HCT116 (cell line): Measurements from ENCODE around the gene SCN10A. TPM values are rescaled to one million over a fixed set of nuclear protein-coding genes. Genes with fewer than 3 reads are reported as not detected.

Source experiments
- ATAC-seq: fragments of 200-7000 bp; cut with Tn5 transposase; 2 replicates; pipeline ENCODE4 v1.9.1; 2020; ENCODE audit warnings: mild to moderate bottlenecking, moderate library complexity
- BruUV-seq: library from RNA; stranded (reverse); fragments of 400-500 nt; replicated peaks from 2 replicates; lab custom pipeline; 2021; lab: Mats Ljungman, UMichigan
- CTCF ChIA-PET: fragments of 300-600 bp; sonication (Branson Sonifier 250); formaldehyde crosslinking; loops from one replicate; lab custom pipeline; 2021; ENCODE audit warnings: antibody characterized with exemption; lab: Charles Lee
- POLR2A ChIA-PET: fragments of 300-600, 350-600 bp; sonication (Branson Sonifier 250); formaldehyde crosslinking; loops from one replicate; lab custom pipeline; 2021; ENCODE audit warnings: antibody characterized with exemption; lab: Charles Lee
- RAD21 ChIA-PET, 2 experiments: fragments of 300-600 bp; sonication (Branson Sonifier 250); formaldehyde crosslinking; loops; one replicate each; lab custom pipeline; 2023; ENCODE audit warnings: low total read pairs in 2 of 2; ENCODE audit not compliant: uncharacterized antibody in 2 of 2, unreplicated experiment in 2 of 2, low non-redundant PET in 1 of 2; lab: Charles Lee
- DNase-seq: peaks from one replicate; pipeline ENCODE4 v3.0.0-alpha.2; 2010; ENCODE audit warnings: low read depth, low spot score
- H2AFZ ChIP-seq: fragments of 200-600 bp; shearing (Covaris generic), sonication (generic); 2 replicates; pipeline ENCODE4 v1.6.1; 2017; ENCODE audit warnings: low read depth, mixed run types, mixed read lengths, antibody characterized with exemption, low read length; ENCODE audit not compliant: poor library complexity, severe bottlenecking
- H3K27ac ChIP-seq: 2 replicates; pipeline ENCODE4 v1.5.1; 2012; ENCODE audit warnings: low read depth, low read length
- H3K27me3 ChIP-seq: fragments of 200-600 bp; sonication (generic); 2 replicates; pipeline ENCODE4 v1.6.1; 2016; ENCODE audit warnings: mixed run types, low read length, mixed read lengths; ENCODE audit not compliant: insufficient read depth
- H3K36me3 ChIP-seq, 2 experiments: fragments of 200-500 bp in 1 of 2; fragments of 200-600 bp in 1 of 2; sonication (Bioruptor generic) in 1 of 2; sonication (generic) in 1 of 2; 2 replicates each; pipeline versions ENCODE4 v1.5.1 to v1.6.1; 2014 to 2016; ENCODE audit warnings: low read length in 2 of 2, inconsistent platforms in 1 of 2, mixed read lengths in 1 of 2, mixed run types in 1 of 2; ENCODE audit not compliant: insufficient read depth in 2 of 2, control insufficient read depth in 1 of 2
- H3K4me1 ChIP-seq, 2 experiments: fragments of 200-600 bp in 1 of 2; sonication (generic) in 1 of 2; 2 replicates each; pipeline versions ENCODE4 v1.5.1 to v1.6.1; 2012 to 2017; ENCODE audit warnings: low read length in 2 of 2, inconsistent platforms in 1 of 2, mild to moderate bottlenecking in 1 of 2, mixed read lengths in 1 of 2, mixed run types in 1 of 2, moderate library complexity in 1 of 2; ENCODE audit not compliant: insufficient read depth in 2 of 2, control insufficient read depth in 1 of 2
- H3K4me2 ChIP-seq: fragments of 200-600 bp; sonication (generic); 2 replicates; pipeline ENCODE4 v1.6.1; 2017; ENCODE audit warnings: mixed run types, low read length, mixed read lengths
- H3K4me3 ChIP-seq, 2 experiments: fragments of 200-600 bp in 1 of 2; sonication (generic) in 1 of 2; replicated peaks in 1 of 2; 2 replicates each; pipeline ENCODE4 v1.5.1; 2011 to 2016; ENCODE audit warnings: low read length in 2 of 2, control low read depth in 1 of 2, low read depth in 1 of 2, mild to moderate bottlenecking in 1 of 2, mixed read lengths in 1 of 2, mixed run types in 1 of 2
- H3K79me2 ChIP-seq: fragments of 200-600 bp; sonication (generic); 2 replicates; pipeline ENCODE4 v1.6.1; 2017; ENCODE audit warnings: mild to moderate bottlenecking, mixed run types, low read length, moderate library complexity, mixed read lengths; ENCODE audit not compliant: insufficient read depth
- H3K9ac ChIP-seq: fragments of 200-600 bp; sonication (generic); 2 replicates; pipeline ENCODE4 v1.6.1; 2016; ENCODE audit warnings: low read length, mixed read lengths
- H3K9me2 ChIP-seq: fragments of 200-600 bp; sonication (generic), shearing (Covaris generic); 2 replicates; pipeline ENCODE4 v1.6.1; 2017; ENCODE audit warnings: mixed run types, mild to moderate bottlenecking, moderate library complexity; ENCODE audit not compliant: insufficient read depth
- H3K9me3 ChIP-seq, 2 experiments: fragments of 200-500 bp in 1 of 2; fragments of 200-600 bp in 1 of 2; sonication (Bioruptor generic) in 1 of 2; sonication (generic) in 1 of 2; 2 replicates each; pipeline ENCODE4 v1.6.1; 2014 to 2017; ENCODE audit warnings: low read length in 2 of 2, mixed read lengths in 2 of 2, inconsistent platforms in 1 of 2, low read depth in 1 of 2, mild to moderate bottlenecking in 1 of 2, mixed run types in 1 of 2, moderate library complexity in 1 of 2; ENCODE audit not compliant: control insufficient read depth in 1 of 2, insufficient read depth in 1 of 2
- H4K20me1 ChIP-seq: fragments of 200-600 bp; sonication (generic), shearing (Covaris generic); 2 replicates; pipeline ENCODE4 v1.6.1; 2017; ENCODE audit warnings: mixed run types, mild to moderate bottlenecking, moderate library complexity; ENCODE audit not compliant: insufficient read depth
- CBX3 ChIP-seq: IDR thresholded peaks from 2 replicates; pipeline ENCODE4 v1.6.1; 2012; ENCODE audit warnings: low read depth
- CEBPB ChIP-seq: IDR thresholded peaks from 2 replicates; pipeline ENCODE4 v1.6.1; 2012; ENCODE audit warnings: low read depth
- CTCF ChIP-seq, 3 experiments: fragments of 200-600 bp in 1 of 3; sonication (generic) in 1 of 3; IDR thresholded peaks in 2 of 3; conservative IDR thresholded peaks in 1 of 3; 2 replicates each; pipeline ENCODE4 v1.5.1; 2012 to 2017; ENCODE audit warnings: low read depth in 2 of 3, low read length in 2 of 3, antibody characterized with exemption in 1 of 3, borderline replicate concordance in 1 of 3, control low read depth in 1 of 3, mild to moderate bottlenecking in 1 of 3, mixed read lengths in 1 of 3, mixed run types in 1 of 3, moderate library complexity in 1 of 3; ENCODE audit not compliant: insufficient read depth in 1 of 3
- EGR1 ChIP-seq: IDR thresholded peaks from 2 replicates; pipeline ENCODE4 v1.6.1; 2012; ENCODE audit warnings: low read depth
- EZH2 ChIP-seq: fragments of 200-600 bp; sonication (generic); IDR thresholded peaks from 2 replicates; pipeline ENCODE4 v1.6.1; 2017; ENCODE audit warnings: antibody characterized with exemption, mixed run types
- FOSL1 ChIP-seq: IDR thresholded peaks from 2 replicates; pipeline ENCODE4 v1.6.1; 2012; ENCODE audit warnings: low read depth
- JUND ChIP-seq: IDR thresholded peaks from 2 replicates; pipeline ENCODE4 v1.6.1; 2012
- POLR2AphosphoS5 ChIP-seq: IDR thresholded peaks from 2 replicates; pipeline ENCODE4 v1.6.1; 2011; ENCODE audit warnings: mild to moderate bottlenecking, low read depth, low read length, moderate library complexity
- REST ChIP-seq: IDR thresholded peaks from 2 replicates; pipeline ENCODE4 v1.6.1; 2012; ENCODE audit warnings: low read depth
- SIN3A ChIP-seq: IDR thresholded peaks from 2 replicates; pipeline ENCODE4 v1.6.1; 2012; ENCODE audit warnings: low read depth
- SP1 ChIP-seq: IDR thresholded peaks from 2 replicates; pipeline ENCODE4 v1.6.1; 2012; ENCODE audit warnings: low read depth
- TCF7L2 ChIP-seq: IDR thresholded peaks from 2 replicates; pipeline ENCODE4 v1.7.0; 2011; ENCODE audit warnings: borderline replicate concordance, inconsistent platforms; ENCODE audit not compliant: insufficient read depth, insufficient read length; ENCODE audit errors: extremely low read depth
- ZBTB33 ChIP-seq: IDR thresholded peaks from 2 replicates; pipeline ENCODE4 v1.6.1; 2011; ENCODE audit warnings: mild to moderate bottlenecking, low read length, moderate library complexity; ENCODE audit not compliant: insufficient replicate concordance; ENCODE audit errors: extremely low read depth
- ZFX ChIP-seq: fragments of 450-650 bp; IDR thresholded peaks from 2 replicates; pipeline ENCODE4 v1.6.1; 2017
- intact Hi-C: fragments of 100-400 bp; cut with micrococcal nuclease; formaldehyde crosslinking; loops from 2 replicates; pipeline ENCODE4 v1.10.0; 2022
- total RNA-seq: library from RNA; stranded (reverse); gene quantifications from one replicate; pipeline ENCODE4 v1.2.1, GENCODE V29; 2021; ENCODE audit not compliant: unreplicated experiment

The SCN10A gene
- total RNA-seq, 1 experiment from 2014 or later = not detected

- DNase-seq = no peak
- Histone ChIP-seq H3K27ac (no peak overlapping the region), H3K4me2 (no peak overlapping the region)
- CTCF ChIA-PET = interaction anchor here (1.0 kb wide), 1 partner anchor 311 kb away, joined by 5 read pairs; no protein-coding TSS in a partner anchor
- intact Hi-C loops = no loop called here
- no TSS peak for BruUV-seq
- no peak for TF ChIP-seq EZH2
- TF ChIP-seq SIN3A = no peak
- TF ChIP-seq EGR1 = no peak
- no peak for TF ChIP-seq TCF7L2
- TF ChIP-seq ZBTB33 = no peak
- no peak for TF ChIP-seq ZFX
- TF ChIP-seq CEBPB = no peak
- TF ChIP-seq SP1 = no peak
- TF ChIP-seq FOSL1 = no peak
- TF ChIP-seq CTCF (IDR thresholded peaks at IDR 0.05 in 2 of 3, conservative IDR thresholded peaks at IDR 0.05 in 1 of 3; ENCODE audit: borderline replicate concordance in 1 of 3, insufficient read depth in 1 of 3, low read depth in 2 of 3, low read length in 2 of 3) = no peak
- no peak for TF ChIP-seq REST
- no peak for TF ChIP-seq POLR2AphosphoS5
- TF ChIP-seq CBX3 = no peak
- TF ChIP-seq JUND = no peak
- TF ChIP-seq, all 23 proteins: peak for 0
- Histone ChIP-seq H3K9ac (no peak overlapping the region), H3K4me3 (no peak overlapping the region), H3K9me2 (no peaks in the 10 kb centered on the region), H3K36me3 (no peaks in the 10 kb centered on the region), H3K79me2 (no peaks in the 10 kb centered on the region), H2AFZ (no peak overlapping the region), H3K4me1 (no peaks in the 10 kb centered on the region), H3K27me3 (no peaks in the 10 kb centered on the region), H4K20me1 (no peaks in the 10 kb centered on the region), H3K9me3 (no peaks in the 10 kb centered on the region)
- no peak for ATAC-seq
- RAD21 ChIA-PET = no interaction called here
- POLR2A ChIA-PET = no interaction called here
Measured at GRCh38 chr3:38689346-38689745, 126.7 kb downstream of the SCN10A start.
